ENCODE results near the gene HOXD12. TPM values are rescaled to one million over a fixed set of nuclear protein-coding genes. Genes with fewer than 3 reads are reported as not detected.

HOXD12 gene
- total RNA-seq, 1 donor: not detected

GRCh38 chr2:176076063-176076462, 23.5 kb upstream of the HOXD12 start:
- no peak overlapping the region for H3K4me3 ChIP-seq (ENCODE audit: low read depth, low read length)
- DNase-seq (ENCODE audit: low read depth): no peak
- TF ChIP-seq, protein P1, sequence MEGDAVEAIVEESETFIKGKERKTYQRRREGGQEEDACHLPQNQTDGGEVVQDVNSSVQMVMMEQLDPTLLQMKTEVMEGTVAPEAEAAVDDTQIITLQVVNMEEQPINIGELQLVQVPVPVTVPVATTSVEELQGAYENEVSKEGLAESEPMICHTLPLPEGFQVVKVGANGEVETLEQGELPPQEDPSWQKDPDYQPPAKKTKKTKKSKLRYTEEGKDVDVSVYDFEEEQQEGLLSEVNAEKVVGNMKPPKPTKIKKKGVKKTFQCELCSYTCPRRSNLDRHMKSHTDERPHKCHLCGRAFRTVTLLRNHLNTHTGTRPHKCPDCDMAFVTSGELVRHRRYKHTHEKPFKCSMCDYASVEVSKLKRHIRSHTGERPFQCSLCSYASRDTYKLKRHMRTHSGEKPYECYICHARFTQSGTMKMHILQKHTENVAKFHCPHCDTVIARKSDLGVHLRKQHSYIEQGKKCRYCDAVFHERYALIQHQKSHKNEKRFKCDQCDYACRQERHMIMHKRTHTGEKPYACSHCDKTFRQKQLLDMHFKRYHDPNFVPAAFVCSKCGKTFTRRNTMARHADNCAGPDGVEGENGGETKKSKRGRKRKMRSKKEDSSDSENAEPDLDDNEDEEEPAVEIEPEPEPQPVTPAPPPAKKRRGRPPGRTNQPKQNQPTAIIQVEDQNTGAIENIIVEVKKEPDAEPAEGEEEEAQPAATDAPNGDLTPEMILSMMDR (IDR thresholded peaks at IDR 0.05; ENCODE audit: insufficient read depth, low read depth, low read length): no peak

GRCh38 chr2:176076796-176077195, 22.8 kb upstream of the HOXD12 start:
- TF ChIP-seq, protein P1 (IDR thresholded peaks at IDR 0.05; ENCODE audit: insufficient read depth, low read depth, low read length): no peak
- DNase-seq (ENCODE audit: low read depth): no peak
- H3K4me3 ChIP-seq (ENCODE audit: low read depth, low read length): no peak overlapping the region

GRCh38 chr2:176078541-176079284, 20.9 kb upstream of the HOXD12 start:
- DNase-seq (ENCODE audit: low read depth): no peak
- TF ChIP-seq, protein P1 (IDR thresholded peaks at IDR 0.05; ENCODE audit: insufficient read depth, low read depth, low read length): no peak
- H3K4me3 ChIP-seq (ENCODE audit: low read depth, low read length): no peak overlapping the region

- no peak for DNase-seq (ENCODE audit: low read depth)
- TF ChIP-seq, protein P1 (IDR thresholded peaks at IDR 0.05; ENCODE audit: insufficient read depth, low read depth, low read length): no peak
- H3K4me3 ChIP-seq (ENCODE audit: low read depth, low read length): no peak overlapping the region
Measured at GRCh38 chr2:176079285-176079830, 20.2 kb upstream of the HOXD12 start.

- peak; percentile 28 for DNase-seq (ENCODE audit: low read depth)
- TF ChIP-seq, protein P1 (IDR thresholded peaks at IDR 0.05; ENCODE audit: insufficient read depth, low read depth, low read length): peak; percentile 65
- H3K4me3 ChIP-seq (ENCODE audit: low read depth, low read length): no peak overlapping the region
Measured at GRCh38 chr2:176079831-176080539, 19.6 kb upstream of the HOXD12 start.

DNA sequence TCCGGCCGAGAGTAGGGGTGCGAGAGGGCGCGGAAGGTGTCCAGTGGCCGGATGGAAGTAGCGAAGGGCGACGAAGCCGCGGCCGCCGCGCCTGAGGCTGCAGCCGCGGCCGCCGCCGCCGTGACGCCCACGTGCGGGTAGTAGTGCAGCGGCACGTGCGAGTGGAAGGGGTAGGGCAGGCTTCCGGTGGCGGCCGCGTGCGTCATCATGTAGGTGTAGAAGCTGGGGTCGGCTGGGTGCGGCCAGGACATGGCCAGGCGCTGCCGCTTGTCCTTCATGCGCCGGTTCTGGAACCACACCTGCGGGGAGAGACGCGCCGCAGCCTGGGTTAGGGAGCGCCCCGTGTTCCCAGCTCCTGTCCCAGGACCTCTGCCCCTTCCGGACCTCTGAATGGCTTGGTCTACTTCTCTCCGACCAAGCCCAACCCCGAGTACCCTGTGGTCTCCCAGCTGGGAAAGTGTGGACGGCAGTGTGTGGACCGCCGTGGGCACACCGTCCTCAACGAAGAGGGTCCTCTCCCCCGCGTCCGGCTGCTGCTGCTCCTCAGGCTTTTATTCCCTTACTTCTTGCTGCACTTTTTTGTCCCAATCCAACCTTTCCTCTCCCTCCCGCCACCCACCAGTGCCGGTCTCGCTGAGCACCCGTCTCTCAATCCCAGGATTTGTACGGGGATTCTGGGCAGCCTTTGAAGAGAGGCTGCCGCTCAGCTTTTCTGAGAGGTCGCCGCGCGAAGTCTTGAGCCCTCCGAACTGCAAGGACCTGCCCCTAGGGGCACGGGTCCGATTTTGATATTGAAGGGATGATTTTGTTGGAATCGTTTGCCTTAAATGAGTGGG, 18.8 kb upstream of the HOXD12 start:
- no peak for DNase-seq (ENCODE audit: low read depth)
- TF ChIP-seq, protein P1 (IDR thresholded peaks at IDR 0.05; ENCODE audit: insufficient read depth, low read depth, low read length): no peak
- H3K4me3 ChIP-seq (ENCODE audit: low read depth, low read length): no peak overlapping the region

Data from fibroblast of villous mesenchyme (primary cell).